Smooth muscle cell (in vitro differentiated cells): Measurements from ENCODE around the gene SLC45A3. TPM values are rescaled to one million over a fixed set of nuclear protein-coding genes. Genes with fewer than 3 reads are reported as not detected.

Source experiments
- DNase-seq: peaks from one replicate; lab custom pipeline; 2025; ENCODE audit not compliant: unreplicated experiment; lab: John Stamatoyannopoulos, UW
- H2AFZ ChIP-seq: fragments of 200-600 bp; sonication (generic); 2 replicates; pipeline ENCODE4 v1.6.0; 2016; ENCODE audit warnings: antibody characterized with exemption, low read depth, mild to moderate bottlenecking
- H3F3A ChIP-seq: fragments of 200-600 bp; sonication (generic); 2 replicates; pipeline ENCODE4 v1.6.0; 2017; ENCODE audit warnings: antibody characterized with exemption, low read depth
- H3K27ac ChIP-seq: fragments of 200-600 bp; sonication (generic); 2 replicates; pipeline ENCODE4 v1.5.1; 2016; ENCODE audit warnings: low read depth, mild to moderate bottlenecking
- H3K27me3 ChIP-seq: fragments of 200-600 bp; sonication (generic); 2 replicates; pipeline ENCODE4 v1.6.1; 2016; ENCODE audit warnings: low read depth, mild to moderate bottlenecking
- H3K36me3 ChIP-seq: fragments of 200-600 bp; sonication (generic); 2 replicates; pipeline ENCODE4 v1.5.1; 2016; ENCODE audit warnings: low read depth
- H3K4me1 ChIP-seq: fragments of 200-600 bp; sonication (generic); 2 replicates; pipeline ENCODE4 v1.5.1; 2016; ENCODE audit warnings: low read depth
- H3K4me2 ChIP-seq: fragments of 200-600 bp; sonication (generic); 2 replicates; pipeline ENCODE4 v1.6.0; 2016; ENCODE audit warnings: mild to moderate bottlenecking
- H3K4me3 ChIP-seq: fragments of 200-600 bp; sonication (generic); 2 replicates; pipeline ENCODE4 v1.5.1; 2016; ENCODE audit warnings: mild to moderate bottlenecking
- H3K79me2 ChIP-seq: fragments of 200-600 bp; sonication (generic); 2 replicates; pipeline ENCODE4 v1.6.0; 2016; ENCODE audit warnings: low read depth, mild to moderate bottlenecking
- H3K9ac ChIP-seq: fragments of 200-600 bp; sonication (generic); 2 replicates; pipeline ENCODE4 v1.6.0; 2016; ENCODE audit warnings: low read depth
- H3K9me3 ChIP-seq: fragments of 200-600 bp; sonication (generic); replicated peaks from 2 replicates; pipeline ENCODE4 v1.5.1; 2016; ENCODE audit warnings: low read depth
- H4K20me1 ChIP-seq: fragments of 200-600 bp; sonication (generic); 2 replicates; pipeline ENCODE4 v1.6.0; 2016; ENCODE audit warnings: low read depth
- WGBS: methylation state at CpG from one replicate; pipeline ENCODE4 v1.1.7; 2016; ENCODE audit warnings: low lambda C conversion rate; 5-methylcytosine and 5-hydroxymethylcytosine counted together
- polyA plus RNA-seq: library from polyadenylated mRNA; unstranded; fragments of >200 nt; fragmentation: Nextera tagmentation; extraction: Ambion mirVana; gene quantifications from 2 replicates; pipeline ENCODE4 v1.2.1, GENCODE V29; 2016
- total RNA-seq: library from RNA; depleted of rRNA; stranded (reverse); fragments of >200 nt; gene quantifications from 2 replicates; pipeline ENCODE4 v1.2.3, GENCODE V29; 2014
- TF ChIP-seq, protein P1 (sequence below): fragments of 200-600 bp; sonication (generic); IDR thresholded peaks from 2 replicates; pipeline ENCODE4 v1.5.1; 2017; ENCODE audit warnings: borderline replicate concordance, mild to moderate bottlenecking, antibody characterized with exemption; ENCODE audit not compliant: insufficient read depth, poor library complexity, severe bottlenecking

SLC45A3 gene
- total and polyA plus RNA-seq, 2 experiments from 2014 or later = 3.1 to 4.9 TPM

DNA sequence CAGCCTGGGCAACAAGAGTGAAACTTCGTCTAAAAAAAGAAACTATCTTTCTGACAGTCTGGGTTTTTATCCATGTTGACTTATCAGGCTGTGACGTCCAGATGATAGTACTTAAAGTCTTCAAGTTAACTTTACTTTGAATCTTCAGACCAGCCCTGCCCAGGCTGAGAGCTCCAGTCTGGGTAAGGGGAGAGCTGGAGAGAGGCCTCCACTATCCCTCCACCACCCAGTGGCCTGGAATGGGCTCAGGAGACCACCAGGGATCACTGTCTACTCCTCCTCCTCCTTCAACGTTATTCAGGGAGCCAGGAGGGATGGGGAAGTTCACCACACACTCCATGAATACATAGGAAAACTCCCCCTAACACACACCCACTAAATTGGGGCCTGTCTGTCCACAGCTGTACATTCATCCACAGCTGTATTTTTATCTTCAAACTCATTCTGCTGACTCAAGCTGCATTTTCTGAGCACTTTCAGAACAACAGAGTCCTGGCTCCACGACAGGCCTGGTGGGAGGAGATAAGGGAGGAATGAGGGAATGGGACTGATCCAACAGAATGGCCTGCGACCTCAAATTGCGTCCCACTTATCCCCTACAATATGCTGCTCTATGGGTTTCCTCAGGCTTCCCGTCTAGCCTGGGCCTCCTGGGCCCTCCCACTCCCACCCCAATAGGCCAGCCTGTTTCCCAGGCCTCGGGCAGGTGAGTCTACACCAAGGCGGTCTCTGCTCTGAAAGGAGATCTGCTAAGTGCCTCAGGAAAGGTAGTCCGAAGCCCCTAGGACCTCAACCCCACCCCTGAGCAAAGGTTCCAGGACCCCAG lies 1.8 kb downstream of the SLC45A3 start:
- H3K79me2 ChIP-seq = peaks cover 10% of the 10 kb centered on the region
- no peak overlapping the region for H2AFZ ChIP-seq
- no peaks in the 10 kb centered on the region for H3K36me3 ChIP-seq
- H3K4me1 ChIP-seq = peaks cover 14% of the 10 kb centered on the region
- H3K4me2 ChIP-seq = peak overlapping the region; percentile 100
- peaks cover 12% of the 10 kb centered on the region for H3F3A ChIP-seq
- H3K9me3 ChIP-seq = no peaks in the 10 kb centered on the region
- no peak for DNase-seq
- TF ChIP-seq, protein P1, sequence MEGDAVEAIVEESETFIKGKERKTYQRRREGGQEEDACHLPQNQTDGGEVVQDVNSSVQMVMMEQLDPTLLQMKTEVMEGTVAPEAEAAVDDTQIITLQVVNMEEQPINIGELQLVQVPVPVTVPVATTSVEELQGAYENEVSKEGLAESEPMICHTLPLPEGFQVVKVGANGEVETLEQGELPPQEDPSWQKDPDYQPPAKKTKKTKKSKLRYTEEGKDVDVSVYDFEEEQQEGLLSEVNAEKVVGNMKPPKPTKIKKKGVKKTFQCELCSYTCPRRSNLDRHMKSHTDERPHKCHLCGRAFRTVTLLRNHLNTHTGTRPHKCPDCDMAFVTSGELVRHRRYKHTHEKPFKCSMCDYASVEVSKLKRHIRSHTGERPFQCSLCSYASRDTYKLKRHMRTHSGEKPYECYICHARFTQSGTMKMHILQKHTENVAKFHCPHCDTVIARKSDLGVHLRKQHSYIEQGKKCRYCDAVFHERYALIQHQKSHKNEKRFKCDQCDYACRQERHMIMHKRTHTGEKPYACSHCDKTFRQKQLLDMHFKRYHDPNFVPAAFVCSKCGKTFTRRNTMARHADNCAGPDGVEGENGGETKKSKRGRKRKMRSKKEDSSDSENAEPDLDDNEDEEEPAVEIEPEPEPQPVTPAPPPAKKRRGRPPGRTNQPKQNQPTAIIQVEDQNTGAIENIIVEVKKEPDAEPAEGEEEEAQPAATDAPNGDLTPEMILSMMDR = no peak
- peak overlapping the region; percentile 59 for H3K27ac ChIP-seq
- no peaks in the 10 kb centered on the region for H4K20me1 ChIP-seq
- WGBS = 23% methylated on average over 10 of the region's 10 CpGs
- H3K4me3 ChIP-seq = peak overlapping the region; percentile 92
- H3K9ac ChIP-seq = no peak overlapping the region
- H3K27me3 ChIP-seq = no peaks in the 10 kb centered on the region

DNA sequence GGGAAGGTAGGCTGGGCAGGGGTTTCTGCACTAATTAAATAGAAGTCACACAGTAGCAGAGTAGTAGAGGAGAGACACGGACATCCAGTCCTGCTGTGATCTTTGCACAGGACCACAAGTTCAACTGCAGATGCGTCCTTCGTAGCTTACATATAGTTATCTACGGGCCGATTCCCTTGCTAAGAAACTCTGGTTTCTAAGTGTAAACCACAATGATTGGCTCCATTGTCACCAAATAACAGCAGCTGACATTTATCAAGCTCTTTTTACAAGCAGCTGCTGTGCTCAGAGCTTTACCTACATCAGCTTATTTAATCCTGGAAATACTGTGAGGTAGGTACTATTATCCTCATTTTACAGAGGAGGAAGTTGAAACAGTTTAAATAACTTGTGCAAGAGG lies 3.1 kb downstream of the SLC45A3 start:
- Histone ChIP-seq H2AFZ (no peak overlapping the region), H3K9ac (no peak overlapping the region), H3K79me2 (peaks cover 10% of the 10 kb centered on the region), H3K27me3 (no peaks in the 10 kb centered on the region), H4K20me1 (no peaks in the 10 kb centered on the region), H3K9me3 (no peaks in the 10 kb centered on the region), H3K4me1 (peaks cover 19% of the 10 kb centered on the region), H3K27ac (peak overlapping the region; percentile 59), H3K36me3 (no peaks in the 10 kb centered on the region), H3K4me2 (peak overlapping the region; percentile 31), H3K4me3 (no peak overlapping the region), H3F3A (peaks cover 12% of the 10 kb centered on the region)
- TF ChIP-seq, protein P1 = no peak
- no peak for DNase-seq
- 44% methylated on average over 5 of the region's 5 CpGs for WGBS

DNA sequence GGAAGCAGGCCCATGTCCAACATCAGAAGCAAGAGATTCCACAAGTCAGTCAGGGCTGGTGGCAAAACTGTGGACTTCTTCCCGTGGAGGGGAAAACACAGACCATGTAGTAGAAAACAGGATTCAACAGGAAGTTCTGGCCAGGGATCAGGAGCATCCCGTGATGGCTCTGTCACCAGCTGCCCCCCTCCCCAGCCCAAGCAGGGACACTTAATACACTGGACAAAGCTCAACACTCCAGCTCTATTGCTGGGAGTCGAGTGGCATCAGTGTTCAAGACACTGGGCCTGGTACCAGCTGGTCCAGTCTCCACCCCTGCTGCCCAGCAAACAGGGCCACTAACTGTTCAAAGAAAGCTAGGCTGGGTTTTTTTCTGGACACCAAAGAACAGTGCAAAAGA lies 3.7 kb downstream of the SLC45A3 start:
- WGBS = 71% methylated on average over 3 of the region's 3 CpGs
- Histone ChIP-seq H3K4me2 (no peak overlapping the region), H3K79me2 (peaks cover 10% of the 10 kb centered on the region), H3K27ac (no peak overlapping the region), H3K9me3 (no peaks in the 10 kb centered on the region), H4K20me1 (no peaks in the 10 kb centered on the region), H3K4me1 (peaks cover 23% of the 10 kb centered on the region), H3K4me3 (no peak overlapping the region), H3K27me3 (no peaks in the 10 kb centered on the region), H2AFZ (no peak overlapping the region), H3K9ac (no peak overlapping the region), H3F3A (peaks cover 12% of the 10 kb centered on the region), H3K36me3 (no peaks in the 10 kb centered on the region)
- TF ChIP-seq, protein P1 = no peak
- DNase-seq = no peak

DNA sequence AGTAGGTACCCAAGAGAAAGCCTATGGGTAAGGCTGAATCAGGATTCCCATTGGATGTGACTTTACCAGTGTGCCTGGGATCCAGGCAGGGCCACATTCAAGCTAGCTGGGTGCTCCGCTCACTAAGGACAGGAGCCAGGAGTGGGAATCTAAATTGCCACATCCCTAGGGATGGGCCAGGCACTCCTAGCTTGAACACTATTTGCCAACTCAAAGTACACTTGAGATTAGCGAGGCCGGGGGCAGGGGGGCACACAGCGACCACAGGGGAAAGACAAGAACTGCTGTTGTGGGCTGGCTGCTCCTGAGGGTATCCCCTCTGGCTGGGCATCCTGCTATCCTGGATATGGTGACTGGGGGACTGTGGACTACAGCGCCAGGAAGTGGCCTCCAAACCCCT lies 4.3 kb downstream of the SLC45A3 start:
- H2AFZ ChIP-seq = no peak overlapping the region
- WGBS = 93% methylated on average over 5 of the region's 5 CpGs
- peaks cover 5% of the 10 kb centered on the region for H4K20me1 ChIP-seq
- no peaks in the 10 kb centered on the region for H3K9me3 ChIP-seq
- no peak for DNase-seq
- no peak overlapping the region for H3K9ac ChIP-seq
- no peak overlapping the region for H3K27ac ChIP-seq
- TF ChIP-seq, protein P1 = no peak
- no peak overlapping the region for H3K4me2 ChIP-seq
- H3K79me2 ChIP-seq = peaks cover 10% of the 10 kb centered on the region
- H3F3A ChIP-seq = peaks cover 12% of the 10 kb centered on the region
- H3K36me3 ChIP-seq = no peaks in the 10 kb centered on the region
- no peak overlapping the region for H3K4me3 ChIP-seq
- no peaks in the 10 kb centered on the region for H3K27me3 ChIP-seq
- H3K4me1 ChIP-seq = peaks cover 26% of the 10 kb centered on the region
